Upper lobe of left lung (tissue), 4 donors: Measurements from ENCODE around the gene RIMBP2.

Source experiments
- POLR2A ChIP-seq, 4 donors: fragments of 450-650 bp; IDR thresholded peaks; one replicate each; pipeline ENCODE4 v1.5.1; 2016 to 2017; ENCODE audit warnings: antibody characterized with exemption in 4 of 4, mild to moderate bottlenecking in 2 of 4
- POLR2AphosphoS5 ChIP-seq, 2 donors: sonication (generic); formaldehyde crosslinking; IDR thresholded peaks; one replicate each; pipeline ENCODE4 v1.5.1; 2017; ENCODE audit warnings: antibody characterized with exemption in 2 of 2
- TF ChIP-seq, protein P1 (sequence below), 6 experiments: fragments of 450-650 bp in 4 of 6; fragments of 200-600 bp in 2 of 6; sonication (generic) in 2 of 6; IDR thresholded peaks; one replicate each; pipeline ENCODE4 v1.5.1; 2016 to 2019; ENCODE audit warnings: antibody characterized with exemption in 6 of 6

DNA sequence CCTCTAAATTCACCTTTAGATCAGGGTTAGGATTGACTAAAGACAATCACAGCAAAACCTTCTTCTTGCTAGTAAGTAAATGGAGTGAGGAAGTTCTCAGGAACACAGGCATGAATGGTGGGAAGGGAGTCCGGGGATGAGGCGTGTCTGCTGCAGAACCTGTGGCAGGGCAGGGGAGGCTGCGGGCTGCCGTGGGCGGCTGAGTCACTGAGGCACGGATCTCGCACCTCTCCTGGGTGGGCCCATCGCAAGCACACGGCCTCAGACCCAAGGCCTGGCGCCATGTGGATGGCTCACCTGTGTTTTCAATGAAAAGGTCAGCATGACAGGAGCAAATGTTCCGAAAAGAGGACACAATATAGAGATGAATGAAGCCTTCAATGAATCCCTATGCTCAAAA lies 293.0 kb downstream of the RIMBP2 start:
- TF ChIP-seq, protein P1, sequence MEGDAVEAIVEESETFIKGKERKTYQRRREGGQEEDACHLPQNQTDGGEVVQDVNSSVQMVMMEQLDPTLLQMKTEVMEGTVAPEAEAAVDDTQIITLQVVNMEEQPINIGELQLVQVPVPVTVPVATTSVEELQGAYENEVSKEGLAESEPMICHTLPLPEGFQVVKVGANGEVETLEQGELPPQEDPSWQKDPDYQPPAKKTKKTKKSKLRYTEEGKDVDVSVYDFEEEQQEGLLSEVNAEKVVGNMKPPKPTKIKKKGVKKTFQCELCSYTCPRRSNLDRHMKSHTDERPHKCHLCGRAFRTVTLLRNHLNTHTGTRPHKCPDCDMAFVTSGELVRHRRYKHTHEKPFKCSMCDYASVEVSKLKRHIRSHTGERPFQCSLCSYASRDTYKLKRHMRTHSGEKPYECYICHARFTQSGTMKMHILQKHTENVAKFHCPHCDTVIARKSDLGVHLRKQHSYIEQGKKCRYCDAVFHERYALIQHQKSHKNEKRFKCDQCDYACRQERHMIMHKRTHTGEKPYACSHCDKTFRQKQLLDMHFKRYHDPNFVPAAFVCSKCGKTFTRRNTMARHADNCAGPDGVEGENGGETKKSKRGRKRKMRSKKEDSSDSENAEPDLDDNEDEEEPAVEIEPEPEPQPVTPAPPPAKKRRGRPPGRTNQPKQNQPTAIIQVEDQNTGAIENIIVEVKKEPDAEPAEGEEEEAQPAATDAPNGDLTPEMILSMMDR (IDR thresholded peaks at IDR 0.05), result no peak
- TF ChIP-seq POLR2AphosphoS5 (IDR thresholded peaks at IDR 0.05) (no peak), POLR2A (IDR thresholded peaks at IDR 0.05) (no peak)
